Thoracic aorta (tissue), 2 donors: ENCODE results near the gene NEUROG3. TPM values are rescaled to one million over a fixed set of nuclear protein-coding genes. Genes with fewer than 3 reads are reported as not detected.

Experiments
- ATAC-seq: fragments of 150-250 bp; one replicate; pipeline ENCODE4 v1.8.0; 2017; ENCODE audit warnings: low read depth; ENCODE audit not compliant: insufficient number of reproducible peaks, low FRiP score
- DNase-seq: peaks from one replicate; pipeline ENCODE4 v3.0.0-alpha.2; 2020; ENCODE audit warnings: low spot score
- H3K27ac ChIP-seq, 2 donors: fragments of 200-600 bp; sonication (generic); 1 replicate in 1 of 2; 2 replicates in 1 of 2; pipeline ENCODE4 v1.5.1; 2016; ENCODE audit warnings: mild to moderate bottlenecking in 2 of 2, moderate library complexity in 2 of 2
- H3K27me3 ChIP-seq: fragments of 200-600 bp; sonication (generic); replicated peaks from 2 replicates; pipeline ENCODE4 v1.6.0; 2016; ENCODE audit warnings: mild to moderate bottlenecking; ENCODE audit not compliant: insufficient read depth
- H3K36me3 ChIP-seq: fragments of 200-600 bp; sonication (generic); one replicate; pipeline ENCODE4 v1.5.1; 2016
- H3K4me1 ChIP-seq, 2 donors: fragments of 200-600 bp; sonication (generic); 1 replicate in 1 of 2; 2 replicates in 1 of 2; pipeline versions ENCODE4 v1.5.1 to v1.6.0; 2016; ENCODE audit warnings: low read depth in 2 of 2, mild to moderate bottlenecking in 1 of 2; ENCODE audit not compliant: control insufficient read depth in 1 of 2
- H3K4me3 ChIP-seq: fragments of 200-600 bp; sonication (generic); 2 replicates; pipeline ENCODE4 v1.5.1; 2016; ENCODE audit warnings: mild to moderate bottlenecking
- H3K9me3 ChIP-seq: fragments of 200-600 bp; sonication (generic); 2 replicates; pipeline ENCODE4 v1.5.1; 2016
- CTCF ChIP-seq: fragments of 200-600 bp; sonication (generic); IDR thresholded peaks from one replicate; pipeline ENCODE4 v1.5.1; 2019; ENCODE audit warnings: antibody characterized with exemption
- total RNA-seq, 2 donors: library from RNA; depleted of rRNA; stranded (reverse); fragments of >200 nt; gene quantifications; one replicate each; pipeline versions ENCODE4 v1.1.0 to v1.2.3, GENCODE V29; 2016

The NEUROG3 gene
- total RNA-seq, 2 donors from 2014 or later, result 2.8 TPM; not detected in 1

DNA sequence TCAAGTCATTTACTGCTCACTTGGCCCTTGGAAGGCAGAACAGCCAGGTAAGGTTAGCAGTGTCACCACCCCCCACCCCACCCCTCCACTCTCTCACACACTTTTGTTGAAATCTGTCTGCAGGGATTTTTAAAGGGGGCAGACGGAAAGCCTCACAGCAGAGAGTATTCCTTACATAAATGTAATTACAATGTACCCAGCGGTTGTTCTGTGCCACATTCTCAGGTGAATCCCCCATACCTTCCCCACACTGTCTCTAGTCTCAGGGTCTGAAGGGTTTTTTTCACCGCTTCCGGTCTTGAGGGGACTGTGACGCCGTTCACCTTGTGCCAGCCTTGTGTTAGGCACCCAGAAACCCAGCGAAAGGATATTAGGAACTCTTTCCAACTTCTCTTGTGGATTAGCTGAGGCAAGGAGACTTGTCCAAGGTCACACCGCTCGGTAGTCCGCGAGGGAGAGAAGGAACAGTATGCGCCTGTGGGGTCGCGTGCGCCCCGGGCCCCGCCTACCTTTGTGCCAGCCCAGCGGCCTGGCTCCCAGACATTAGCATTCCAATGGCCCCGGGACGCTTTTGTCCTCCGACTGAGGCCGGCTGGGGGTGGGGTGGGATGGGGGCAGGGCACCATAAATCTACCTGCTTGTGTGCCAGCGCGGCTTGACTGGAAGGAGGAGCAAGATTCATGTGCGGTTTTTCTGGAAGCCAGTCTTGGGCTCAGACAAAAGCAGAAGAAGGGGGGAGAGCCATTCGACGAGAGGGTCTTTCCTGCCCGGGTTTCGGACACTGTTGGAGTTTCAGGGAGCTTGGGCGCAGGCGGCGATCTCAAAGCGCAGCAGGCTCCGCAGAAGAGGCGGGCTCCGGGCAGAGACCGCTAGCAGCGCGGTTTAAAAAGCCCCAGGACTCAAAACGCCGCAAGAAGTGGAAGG is 4.5 kb downstream of the NEUROG3 start:
- H3K27me3 ChIP-seq, result peaks cover 6% of the 10 kb centered on the region
- peaks cover 0 to 16% of the 10 kb centered on the region in 2 donors for H3K4me1 ChIP-seq
- H3K27ac ChIP-seq, result no peak overlapping the region
- no peaks in the 10 kb centered on the region for H3K9me3 ChIP-seq
- no peaks in the 10 kb centered on the region for H3K36me3 ChIP-seq
- no peak for TF ChIP-seq CTCF
- ATAC-seq (no peak), DNase-seq (no peak)
- no peak overlapping the region for H3K4me3 ChIP-seq

- H3K36me3 ChIP-seq, result no peaks in the 10 kb centered on the region
- DNase-seq, result no peak
- H3K9me3 ChIP-seq, result no peaks in the 10 kb centered on the region
- H3K27me3 ChIP-seq, result peaks cover 6% of the 10 kb centered on the region
- no peak for TF ChIP-seq CTCF
- H3K4me3 ChIP-seq, result no peak overlapping the region
- ATAC-seq, result no peak
- no peak overlapping the region for H3K27ac ChIP-seq
- peaks cover 0 to 11% of the 10 kb centered on the region in 2 donors for H3K4me1 ChIP-seq
Observed at GRCh38 chr10:69567920-69568319, 5.3 kb downstream of the NEUROG3 start.

DNA sequence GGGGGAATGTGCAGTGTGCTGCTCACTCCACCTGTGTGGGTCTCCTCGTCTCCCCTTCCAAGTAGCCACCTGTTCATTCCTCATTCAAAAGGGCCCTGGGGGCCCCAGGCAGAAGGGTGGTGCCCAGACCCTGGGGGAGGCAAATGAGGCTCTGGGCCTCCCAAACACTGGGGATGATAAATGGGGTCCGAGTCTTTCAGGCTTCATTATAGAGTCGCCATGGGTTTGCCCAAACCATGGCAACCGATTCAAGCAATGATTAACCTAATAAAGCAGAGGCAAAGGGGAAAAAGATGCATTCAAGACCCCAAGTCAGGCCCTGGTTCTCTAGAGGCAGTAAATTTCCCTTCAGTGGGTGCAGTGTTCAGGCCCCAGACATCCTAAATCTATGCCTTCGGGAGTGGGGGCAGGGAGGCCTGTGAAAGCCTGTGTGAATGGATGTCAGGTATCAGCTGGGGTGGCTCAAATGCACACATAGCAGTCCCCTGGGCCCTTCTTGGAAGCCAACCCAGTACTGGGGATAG is 10.4 kb downstream of the NEUROG3 start:
- no peaks in the 10 kb centered on the region for H3K36me3 ChIP-seq
- DNase-seq (no peak), ATAC-seq (no peak)
- no peak overlapping the region for H3K4me3 ChIP-seq
- no peaks in the 10 kb centered on the region for H3K27me3 ChIP-seq
- no peaks in the 10 kb centered on the region for H3K9me3 ChIP-seq
- no peaks in the 10 kb centered on the region for H3K4me1 ChIP-seq
- no peak for TF ChIP-seq CTCF
- no peak overlapping the region for H3K27ac ChIP-seq

GRCh38 chr10:69559525-69559924 is 13.7 kb downstream of the NEUROG3 start:
- Histone ChIP-seq H3K4me3 (no peak overlapping the region), H3K9me3 (no peaks in the 10 kb centered on the region), H3K27me3 (no peaks in the 10 kb centered on the region), H3K4me1 (no peaks in the 10 kb centered on the region), H3K27ac (no peak overlapping the region), H3K36me3 (no peaks in the 10 kb centered on the region)
- ATAC-seq (no peak), DNase-seq (no peak)
- TF ChIP-seq CTCF, result no peak

- H3K27me3 ChIP-seq, result no peaks in the 10 kb centered on the region
- ATAC-seq (no peak), DNase-seq (no peak)
- no peak for TF ChIP-seq CTCF
- no peak overlapping the region for H3K27ac ChIP-seq
- no peaks in the 10 kb centered on the region for H3K9me3 ChIP-seq
- H3K36me3 ChIP-seq, result no peaks in the 10 kb centered on the region
- H3K4me1 ChIP-seq, result no peaks in the 10 kb centered on the region
- H3K4me3 ChIP-seq, result no peak overlapping the region
Observed at GRCh38 chr10:69558559-69558958, 14.7 kb downstream of the NEUROG3 start.
